ENCODE data around the gene CSNK1G1. TPM values are rescaled to one million over a fixed set of nuclear protein-coding genes. Genes with fewer than 3 reads are reported as not detected.

CSNK1G1 gene
- total and polyA plus RNA-seq, 2 of the 8 experiments (the other 6 are each of a cell fraction or from before 2014, with no cell fraction given) = 6.0 to 12.9 TPM

DNA sequence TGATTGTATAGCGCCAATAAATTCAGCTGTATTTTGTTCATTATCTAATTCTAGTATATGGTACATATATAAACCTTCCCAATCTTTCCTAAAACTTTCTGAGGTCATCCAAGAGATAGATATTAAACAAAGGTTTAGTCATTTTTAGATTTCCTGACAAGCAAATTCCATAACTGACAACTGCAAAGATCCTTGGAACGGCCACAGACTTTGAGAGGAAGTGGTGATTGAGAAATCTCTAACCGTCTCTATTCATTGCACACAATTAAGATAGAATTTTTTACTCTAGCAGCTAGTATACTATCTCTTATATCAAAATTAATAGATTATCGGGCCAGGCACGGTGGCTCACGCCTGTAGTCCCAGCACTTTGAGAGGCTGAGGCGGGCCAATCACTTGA lies 4.7 kb downstream of the CSNK1G1 start:
- no peak overlapping the region for H4K8ac ChIP-seq (ENCODE audit: extremely low read depth, insufficient read depth, low read length)
- H3K4ac ChIP-seq (replicated peaks; ENCODE audit: insufficient read length, low read depth, low read length) = no peak overlapping the region
- H2BK15ac ChIP-seq (ENCODE audit: low read length) = no peak overlapping the region
- whole genome bisulfite sequencing, 2 experiments (ENCODE audit: extremely low coverage in 1 of 2, insufficient coverage in 1 of 2, insufficient read length in 1 of 2, insufficient replicate concordance in 2 of 2, low coverage in 1 of 2, low lambda C conversion rate in 2 of 2, missing lambda C conversion rate in 1 of 2) = 95% methylated on average over 7 of the region's 7 CpGs; no CpG with 5 or more reads in 1 of the 2 experiments
- no peak overlapping the region for H2BK5ac ChIP-seq (ENCODE audit: low read depth, low read length)
- POLR2A ChIA-PET (ENCODE audit: partially characterized antibody) = no interaction called here
- no peak overlapping the region for H3K23ac ChIP-seq (ENCODE audit: insufficient read length)
- peaks cover 1% of the 10 kb centered on the region; the same call in 1 of the 2 replicates for H3K23me2 ChIP-seq (ENCODE audit: low read depth, low read length)
- no peaks in the 10 kb centered on the region for H3K79me1 ChIP-seq (ENCODE audit: low read depth, low read length)
- CTCF ChIA-PET (ENCODE audit: partially characterized antibody) = interaction anchor here (0.6 to 2.6 kb wide), 3 partner anchors 9 to 198 kb away, joined by 3 to 9 read pairs (median 4); no protein-coding TSS in a partner anchor
- H2BK120ac ChIP-seq (replicated peaks; ENCODE audit: low read depth, low read length) = no peak overlapping the region
- no peak overlapping the region for H3K9ac ChIP-seq (replicated peaks in 1 of 4; ENCODE audit: extremely low read depth in 1 of 4, low read depth in 3 of 4, low read length in 3 of 4)
- H2AK5ac ChIP-seq (ENCODE audit: low read depth, low read length) = no peak overlapping the region
- no peak overlapping the region for H3K14ac ChIP-seq (ENCODE audit: insufficient read length)
- no peak overlapping the region for H2BK12ac ChIP-seq (ENCODE audit: low read depth, low read length)
- no peak overlapping the region for H3K27ac ChIP-seq (ENCODE audit: low read depth, low read length)
- peaks cover 0 to 1% of the 10 kb centered on the region in 2 experiments for H4K20me1 ChIP-seq (replicated peaks in 1 of 2; ENCODE audit: control insufficient read depth in 1 of 2, insufficient read depth in 2 of 2, low read length in 2 of 2)
- DNase-seq (ENCODE audit: low read depth in 1 of 2, low spot score in 2 of 2) (no peak), FAIRE-seq (no peak)
- H3K18ac ChIP-seq (ENCODE audit: extremely low read depth, low read length) = no peak overlapping the region
- H3K27me3 ChIP-seq (replicated peaks in 1 of 4; ENCODE audit: control insufficient read depth in 3 of 4, extremely low read depth in 1 of 4, insufficient read depth in 3 of 4, low read length in 3 of 4) = no peaks in the 10 kb centered on the region
- H3K4me3 ChIP-seq (ENCODE audit: extremely low read depth in 1 of 4, insufficient read depth in 2 of 4, low read depth in 3 of 4, low read length in 4 of 4) = no peak overlapping the region
- no peaks in the 10 kb centered on the region for H3K9me3 ChIP-seq (ENCODE audit: insufficient read depth in 2 of 2, low read depth in 1 of 2, low read length in 1 of 2)
- no peak overlapping the region for H3K56ac ChIP-seq (replicated peaks; ENCODE audit: insufficient read length, low read depth, low read length)
- H2AFZ ChIP-seq (ENCODE audit: low read length) = no peak overlapping the region
- no peak overlapping the region for H4K5ac ChIP-seq (ENCODE audit: insufficient read length, low read depth, low read length)
- H3K4me2 ChIP-seq (ENCODE audit: insufficient read depth in 1 of 2, low read depth in 2 of 2, low read length in 2 of 2) = no peak overlapping the region
- no peak overlapping the region for H2BK20ac ChIP-seq (ENCODE audit: low read length)
- peaks cover 0 to 61% of the 10 kb centered on the region in 2 experiments; a peak in 3 of 4 replicates for H3K79me2 ChIP-seq (ENCODE audit: control insufficient read depth in 1 of 2, insufficient read depth in 2 of 2, low read length in 2 of 2)
- no peaks in the 10 kb centered on the region; a peak in 1 of 8 replicates for H3K36me3 ChIP-seq (ENCODE audit: control insufficient read depth in 2 of 4, insufficient read depth in 4 of 4, low read length in 3 of 4)
- TF ChIP-seq RNF2 (IDR thresholded peaks at IDR 0.05; ENCODE audit: borderline replicate concordance, low read depth, low read length, missing control alignments, poor library complexity, severe bottlenecking) = no peak
- TF ChIP-seq JUND (IDR thresholded peaks at IDR 0.05; ENCODE audit: low read length) = no peak
- TF ChIP-seq SP1 (IDR thresholded peaks at IDR 0.05; ENCODE audit: low read depth, low read length) = no peak
- no peak overlapping the region for H4K91ac ChIP-seq (replicated peaks; ENCODE audit: insufficient read length, low read length)
- H3K4me1 ChIP-seq (replicated peaks in 1 of 4; ENCODE audit: control insufficient read depth in 3 of 4, insufficient read depth in 4 of 4, low read length in 3 of 4) = peaks cover 0 to 2% (median 0%) of the 10 kb centered on the region in 4 experiments; a peak in 1 of 7 replicates
